ENCODE data around the gene SMIM10L2A.

The SMIM10L2A gene

DNA sequence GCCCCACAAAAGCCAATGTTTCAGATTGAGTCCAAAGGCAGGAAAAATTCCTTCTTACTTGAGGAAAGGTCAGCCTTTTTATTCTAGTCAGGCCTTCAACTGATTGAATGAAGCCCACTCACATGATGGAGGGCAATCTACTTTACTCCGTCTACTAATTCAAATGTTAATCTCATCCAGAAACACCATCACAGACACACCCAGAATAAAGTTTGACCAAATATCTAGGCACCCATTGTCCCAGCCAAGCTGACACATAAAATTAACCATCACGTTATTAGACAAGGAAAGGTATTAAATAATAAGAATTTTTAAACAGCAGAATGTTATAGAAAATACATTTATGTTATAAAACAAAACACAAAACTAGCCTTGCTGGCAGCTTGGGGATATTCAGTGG, 32.9 kb upstream of the SMIM10L2A start:
- no peak for DNase-seq (ENCODE audit: extremely low read depth, insufficient read length)
- TF ChIP-seq, protein P1, sequence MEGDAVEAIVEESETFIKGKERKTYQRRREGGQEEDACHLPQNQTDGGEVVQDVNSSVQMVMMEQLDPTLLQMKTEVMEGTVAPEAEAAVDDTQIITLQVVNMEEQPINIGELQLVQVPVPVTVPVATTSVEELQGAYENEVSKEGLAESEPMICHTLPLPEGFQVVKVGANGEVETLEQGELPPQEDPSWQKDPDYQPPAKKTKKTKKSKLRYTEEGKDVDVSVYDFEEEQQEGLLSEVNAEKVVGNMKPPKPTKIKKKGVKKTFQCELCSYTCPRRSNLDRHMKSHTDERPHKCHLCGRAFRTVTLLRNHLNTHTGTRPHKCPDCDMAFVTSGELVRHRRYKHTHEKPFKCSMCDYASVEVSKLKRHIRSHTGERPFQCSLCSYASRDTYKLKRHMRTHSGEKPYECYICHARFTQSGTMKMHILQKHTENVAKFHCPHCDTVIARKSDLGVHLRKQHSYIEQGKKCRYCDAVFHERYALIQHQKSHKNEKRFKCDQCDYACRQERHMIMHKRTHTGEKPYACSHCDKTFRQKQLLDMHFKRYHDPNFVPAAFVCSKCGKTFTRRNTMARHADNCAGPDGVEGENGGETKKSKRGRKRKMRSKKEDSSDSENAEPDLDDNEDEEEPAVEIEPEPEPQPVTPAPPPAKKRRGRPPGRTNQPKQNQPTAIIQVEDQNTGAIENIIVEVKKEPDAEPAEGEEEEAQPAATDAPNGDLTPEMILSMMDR (IDR thresholded peaks at IDR 0.05; ENCODE audit: insufficient read depth, low read length, poor library complexity, severe bottlenecking): no peak
- Histone ChIP-seq H3K27me3 (replicated peaks; ENCODE audit: control insufficient read depth, insufficient read depth, low read length) (no peaks in the 10 kb centered on the region), H3K4me3 (replicated peaks; ENCODE audit: low read depth, low read length) (no peak overlapping the region), H3K36me3 (ENCODE audit: control insufficient read depth, insufficient read depth, low read length) (no peaks in the 10 kb centered on the region)

DNA sequence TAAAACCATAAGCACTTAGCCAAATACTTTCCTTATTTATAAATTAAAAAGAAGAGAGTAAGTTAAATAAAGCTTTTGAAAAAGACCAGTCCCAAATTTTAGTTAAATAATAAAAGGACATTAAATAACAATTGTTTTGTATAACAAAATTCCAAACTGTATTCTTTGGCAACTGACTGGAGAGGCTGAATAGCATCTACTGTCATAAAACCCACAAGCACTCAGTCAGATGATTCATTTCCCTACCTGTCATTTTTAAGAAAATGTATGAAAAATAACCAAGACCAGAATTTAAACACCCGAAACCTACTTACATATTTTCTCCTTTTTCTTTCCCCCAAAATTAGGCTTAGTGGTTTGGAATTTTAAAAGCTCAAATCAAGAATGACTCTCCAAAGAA, 32.5 kb upstream of the SMIM10L2A start:
- no peaks in the 10 kb centered on the region for H3K27me3 ChIP-seq (replicated peaks; ENCODE audit: control insufficient read depth, insufficient read depth, low read length)
- TF ChIP-seq, protein P1 (IDR thresholded peaks at IDR 0.05; ENCODE audit: insufficient read depth, low read length, poor library complexity, severe bottlenecking): no peak
- no peak overlapping the region for H3K4me3 ChIP-seq (replicated peaks; ENCODE audit: low read depth, low read length)
- H3K36me3 ChIP-seq (ENCODE audit: control insufficient read depth, insufficient read depth, low read length): no peaks in the 10 kb centered on the region
- no peak for DNase-seq (ENCODE audit: extremely low read depth, insufficient read length)

DNA sequence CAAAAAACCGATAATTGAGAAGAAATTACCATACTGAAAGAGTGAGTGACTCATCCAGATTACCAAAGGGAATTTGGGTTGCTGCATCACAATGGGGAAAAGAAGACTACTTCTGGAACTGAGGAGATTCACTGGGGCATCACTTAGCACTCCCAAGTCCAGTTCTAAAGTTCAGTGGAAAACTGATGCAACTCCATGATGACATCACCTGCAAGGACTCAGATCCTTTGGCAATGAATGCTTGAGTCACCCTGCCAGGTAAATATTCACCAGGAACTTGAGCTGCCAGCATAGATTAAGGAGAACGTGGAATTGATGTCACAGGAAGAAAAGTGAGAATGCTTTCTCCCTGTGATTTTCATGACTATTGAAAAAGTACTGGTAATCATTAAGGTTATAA, 32.0 kb upstream of the SMIM10L2A start:
- H3K4me3 ChIP-seq (replicated peaks; ENCODE audit: low read depth, low read length): no peak overlapping the region
- TF ChIP-seq, protein P1 (IDR thresholded peaks at IDR 0.05; ENCODE audit: insufficient read depth, low read length, poor library complexity, severe bottlenecking): no peak
- no peaks in the 10 kb centered on the region for H3K36me3 ChIP-seq (ENCODE audit: control insufficient read depth, insufficient read depth, low read length)
- no peak for DNase-seq (ENCODE audit: extremely low read depth, insufficient read length)
- no peaks in the 10 kb centered on the region for H3K27me3 ChIP-seq (replicated peaks; ENCODE audit: control insufficient read depth, insufficient read depth, low read length)

DNA sequence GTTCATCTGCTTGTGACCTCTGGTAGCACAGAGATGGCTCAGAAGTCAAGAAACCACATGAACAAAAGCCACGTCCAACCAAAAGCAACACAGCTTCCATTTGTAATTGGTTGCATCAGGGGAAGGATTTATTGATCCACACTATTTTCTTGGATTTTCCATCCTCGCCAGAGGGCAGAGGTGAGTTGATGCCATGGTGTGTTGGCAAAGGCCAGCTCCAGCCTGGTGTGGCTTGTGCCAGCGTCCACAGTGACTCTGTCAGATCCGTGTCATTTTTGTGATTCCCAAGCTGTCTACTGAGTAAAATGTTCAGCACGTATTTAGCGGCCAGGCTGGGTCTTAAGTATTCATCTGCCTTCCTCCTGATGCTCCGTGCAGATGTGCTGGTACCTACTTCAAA, 30.0 kb upstream of the SMIM10L2A start:
- Histone ChIP-seq H3K27me3 (replicated peaks; ENCODE audit: control insufficient read depth, insufficient read depth, low read length) (no peaks in the 10 kb centered on the region), H3K36me3 (ENCODE audit: control insufficient read depth, insufficient read depth, low read length) (no peaks in the 10 kb centered on the region), H3K4me3 (replicated peaks; ENCODE audit: low read depth, low read length) (no peak overlapping the region)
- TF ChIP-seq, protein P1 (IDR thresholded peaks at IDR 0.05; ENCODE audit: insufficient read depth, low read length, poor library complexity, severe bottlenecking): no peak
- DNase-seq (ENCODE audit: extremely low read depth, insufficient read length): no peak

DNA sequence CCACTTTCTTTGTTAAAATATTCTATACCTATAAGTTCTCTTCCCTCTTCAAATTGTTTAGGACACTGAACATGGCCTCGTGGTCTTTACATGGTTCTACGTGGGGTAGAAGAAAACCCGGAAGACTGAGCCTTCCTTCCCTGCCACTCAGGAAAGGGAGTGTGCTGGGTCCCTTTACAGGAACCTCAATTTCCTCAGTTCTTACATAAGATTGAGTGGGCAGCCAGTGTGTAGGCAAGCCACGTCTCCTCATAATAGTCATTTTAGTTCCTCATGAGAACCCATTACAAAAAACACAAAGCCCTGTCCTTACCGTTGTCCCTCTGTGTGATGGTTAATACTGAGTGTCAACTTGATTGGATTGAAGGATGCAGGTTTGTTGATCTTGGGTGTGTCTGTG, 28.7 kb upstream of the SMIM10L2A start:
- no peak for DNase-seq (ENCODE audit: extremely low read depth, insufficient read length)
- TF ChIP-seq, protein P1 (IDR thresholded peaks at IDR 0.05; ENCODE audit: insufficient read depth, low read length, poor library complexity, severe bottlenecking): no peak
- no peaks in the 10 kb centered on the region for H3K36me3 ChIP-seq (ENCODE audit: control insufficient read depth, insufficient read depth, low read length)

DNA sequence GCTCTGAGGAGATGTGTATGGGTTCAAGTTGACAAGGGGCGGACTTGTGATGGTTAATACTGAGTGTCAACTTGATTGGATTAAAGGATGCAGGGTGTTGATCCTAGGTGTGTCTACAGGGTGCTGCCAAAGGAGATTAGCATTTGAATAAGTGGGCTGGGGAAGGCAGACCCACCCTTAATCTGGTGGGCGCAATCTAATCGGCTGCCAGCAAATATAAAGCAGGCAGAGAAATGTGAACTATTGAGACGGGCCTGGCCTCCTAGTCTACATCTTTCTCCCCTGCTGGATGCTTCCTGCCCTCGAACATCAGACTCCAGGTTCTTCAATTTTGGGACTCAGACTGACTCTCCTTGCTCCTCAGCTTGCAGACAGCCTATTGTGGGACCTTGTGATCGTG, 26.7 kb upstream of the SMIM10L2A start:
- no peaks in the 10 kb centered on the region for H3K36me3 ChIP-seq (ENCODE audit: control insufficient read depth, insufficient read depth, low read length)

More for the DNA sequence above, 28.7 kb upstream of the SMIM10L2A start:
- Histone ChIP-seq H3K27me3 (replicated peaks; ENCODE audit: control insufficient read depth, insufficient read depth, low read length) (no peaks in the 10 kb centered on the region), H3K4me3 (replicated peaks; ENCODE audit: low read depth, low read length) (no peak overlapping the region)

More for the DNA sequence above, 26.7 kb upstream of the SMIM10L2A start:
- TF ChIP-seq, protein P1 (IDR thresholded peaks at IDR 0.05; ENCODE audit: insufficient read depth, low read length, poor library complexity, severe bottlenecking): no peak
- no peak for DNase-seq (ENCODE audit: extremely low read depth, insufficient read length)
- no peak overlapping the region for H3K4me3 ChIP-seq (replicated peaks; ENCODE audit: low read depth, low read length)
- no peaks in the 10 kb centered on the region for H3K27me3 ChIP-seq (replicated peaks; ENCODE audit: control insufficient read depth, insufficient read depth, low read length)

All from GM06990 (cell line).